Sigmoid colon (tissue), 4 donors: ENCODE results near the gene MOB3C.
A peak's percentile ranks its signal among the peaks of the same experiment; 100 is the strongest.

Source experiments
- CTCF ChIP-seq, 4 experiments: fragments of 450-650 bp in 3 of 4; fragments of 200-600 bp in 1 of 4; IDR thresholded peaks; one replicate each; pipeline ENCODE4 v1.5.1; 2016 to 2019; ENCODE audit warnings: antibody characterized with exemption in 4 of 4, mild to moderate bottlenecking in 3 of 4, moderate library complexity in 2 of 4
- EP300 ChIP-seq, 4 donors: sonication (generic); formaldehyde crosslinking; IDR thresholded peaks; one replicate each; pipeline ENCODE4 v1.6.1; 2017; ENCODE audit warnings: antibody characterized with exemption in 4 of 4
- POLR2A ChIP-seq, 2 donors: fragments of 450-650 bp; IDR thresholded peaks; one replicate each; pipeline ENCODE4 v1.6.1; 2016; ENCODE audit warnings: antibody characterized with exemption in 2 of 2, mild to moderate bottlenecking in 2 of 2, moderate library complexity in 2 of 2
- POLR2AphosphoS5 ChIP-seq, 4 donors: sonication (generic); formaldehyde crosslinking; IDR thresholded peaks; one replicate each; pipeline ENCODE4 v1.6.1; 2017; ENCODE audit warnings: antibody characterized with exemption in 4 of 4

DNA sequence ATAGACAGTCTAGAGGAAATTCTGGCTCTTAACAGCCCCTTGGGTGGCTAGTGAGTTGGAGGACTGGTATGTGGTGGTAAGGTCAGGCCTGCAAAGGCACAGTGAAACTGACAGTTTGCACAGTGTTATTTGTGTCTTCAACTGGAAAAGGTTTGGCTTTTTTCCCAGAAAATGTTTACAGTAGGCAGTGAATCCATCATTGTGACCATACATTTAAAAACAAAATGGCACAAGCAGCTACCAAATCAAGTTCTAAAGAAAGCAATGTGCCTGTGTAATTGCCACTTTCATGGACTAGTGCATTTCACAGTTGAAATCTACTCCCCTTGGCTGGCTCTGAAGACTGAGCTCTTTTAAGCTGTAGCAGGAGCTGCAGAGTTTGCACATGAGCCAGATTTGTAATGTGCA is 26.8 kb upstream of the MOB3C start:
- TF ChIP-seq POLR2A (IDR thresholded peaks at IDR 0.05) (no peak), CTCF (IDR thresholded peaks at IDR 0.05) (no peak), EP300 (IDR thresholded peaks at IDR 0.05) (peak in 2 of 4 donors; percentile 47 to 52), POLR2AphosphoS5 (IDR thresholded peaks at IDR 0.05) (peak; percentile 40 to 78 (median 59))
